Kidney (tissue), 14 donors: Measurements from ENCODE around the gene COL26A1. TPM values are rescaled to one million over a fixed set of nuclear protein-coding genes. Genes with fewer than 3 reads are reported as not detected.

Experiments used
- DNase-seq, 5 donors: peaks; one replicate each; pipeline ENCODE4 v3.0.0-alpha.2; 2013 to 2020
- FAIRE-seq: peaks from 2 replicates; lab custom pipeline; 2012; peaks lifted over from hg19 to GRCh38; lab: Jason Lieb, UNC
- H3K27ac ChIP-seq, 2 donors: one replicate each; pipeline ENCODE4 v1.7.0; 2013; ENCODE audit warnings: low read depth in 2 of 2, low read length in 2 of 2, inconsistent platforms in 1 of 2
- H3K27me3 ChIP-seq: one replicate; pipeline ENCODE4 v1.7.1; 2013; ENCODE audit warnings: low read length, inconsistent platforms; ENCODE audit not compliant: control insufficient read depth, insufficient read depth
- H3K36me3 ChIP-seq, 3 donors: one replicate each; pipeline versions ENCODE4 v1.7.0 to v1.7.1; 2013; ENCODE audit warnings: low read length in 3 of 3, control low read depth in 1 of 3, inconsistent platforms in 1 of 3; ENCODE audit not compliant: insufficient read depth in 3 of 3, control insufficient read depth in 2 of 3
- H3K4me1 ChIP-seq, 3 donors: one replicate each; pipeline versions ENCODE4 v1.7.0 to v1.7.1; 2013; ENCODE audit warnings: low read length in 3 of 3, inconsistent platforms in 1 of 3, low read depth in 1 of 3; ENCODE audit not compliant: control insufficient read depth in 2 of 3, insufficient read depth in 2 of 3
- H3K4me3 ChIP-seq, 3 donors: one replicate each; pipeline versions ENCODE4 v1.7.0 to v1.8.1; 2013; ENCODE audit warnings: low read length in 3 of 3, control low read depth in 1 of 3, inconsistent platforms in 1 of 3
- H3K9ac ChIP-seq, 3 donors: one replicate each; pipeline versions ENCODE4 v1.7.0 to v1.7.1; 2013; ENCODE audit warnings: low read length in 3 of 3, control low read depth in 1 of 3, inconsistent platforms in 1 of 3
- H3K9me3 ChIP-seq, 3 donors: one replicate each; pipeline versions ENCODE4 v1.7.0 to v1.7.1; 2013; ENCODE audit warnings: low read length in 3 of 3, control low read depth in 1 of 3, inconsistent platforms in 1 of 3; ENCODE audit not compliant: control insufficient read depth in 2 of 3, insufficient read depth in 1 of 3
- intact Hi-C: fragments of 100-400 bp; cut with DNase I; formaldehyde crosslinking; loops from one replicate; pipeline ENCODE4 v1.11.1; 2022
- polyA plus RNA-seq: library from polyadenylated mRNA; stranded (reverse); fragments of 350-450 nt; fragmentation: Illumina TruSeq; extraction: RNeasy Lipid Tissue Mini Kit (QIAGEN cat#74804); gene quantifications from one replicate; pipeline ENCODE4 v1.2.3, GENCODE V29; 2014; ENCODE audit warnings: low read depth, low replicate concordance; ENCODE audit not compliant: insufficient read depth
- total RNA-seq: library from RNA; stranded (reverse); fragmentation: NEBNext Ultra II Directional; extraction: Animal tissue kit (Norgen Biotek cat#: 25700); gene quantifications from one replicate; pipeline ENCODE4 v1.2.1, GENCODE V29; 2021
- TF ChIP-seq, protein P1 (sequence below): IDR thresholded peaks from 3 replicates; pipeline ENCODE4 v1.5.1; 2012; ENCODE audit warnings: mild to moderate bottlenecking, moderate library complexity, borderline replicate concordance; ENCODE audit not compliant: insufficient read depth; ENCODE audit errors: extremely low read depth
- donor health status: control.
- donor health status: control.
- donor health status: control.
- donor health status: control.
- donor health status: control.
- donor health status: DM: yes; HTN: yes; CAD: no.
- donor health status: Normal renal cell carcinoma (clear cell type).

COL26A1 gene
- total and polyA plus RNA-seq, 2 donors from 2014 or later = 1.2 to 3.5 TPM

DNA sequence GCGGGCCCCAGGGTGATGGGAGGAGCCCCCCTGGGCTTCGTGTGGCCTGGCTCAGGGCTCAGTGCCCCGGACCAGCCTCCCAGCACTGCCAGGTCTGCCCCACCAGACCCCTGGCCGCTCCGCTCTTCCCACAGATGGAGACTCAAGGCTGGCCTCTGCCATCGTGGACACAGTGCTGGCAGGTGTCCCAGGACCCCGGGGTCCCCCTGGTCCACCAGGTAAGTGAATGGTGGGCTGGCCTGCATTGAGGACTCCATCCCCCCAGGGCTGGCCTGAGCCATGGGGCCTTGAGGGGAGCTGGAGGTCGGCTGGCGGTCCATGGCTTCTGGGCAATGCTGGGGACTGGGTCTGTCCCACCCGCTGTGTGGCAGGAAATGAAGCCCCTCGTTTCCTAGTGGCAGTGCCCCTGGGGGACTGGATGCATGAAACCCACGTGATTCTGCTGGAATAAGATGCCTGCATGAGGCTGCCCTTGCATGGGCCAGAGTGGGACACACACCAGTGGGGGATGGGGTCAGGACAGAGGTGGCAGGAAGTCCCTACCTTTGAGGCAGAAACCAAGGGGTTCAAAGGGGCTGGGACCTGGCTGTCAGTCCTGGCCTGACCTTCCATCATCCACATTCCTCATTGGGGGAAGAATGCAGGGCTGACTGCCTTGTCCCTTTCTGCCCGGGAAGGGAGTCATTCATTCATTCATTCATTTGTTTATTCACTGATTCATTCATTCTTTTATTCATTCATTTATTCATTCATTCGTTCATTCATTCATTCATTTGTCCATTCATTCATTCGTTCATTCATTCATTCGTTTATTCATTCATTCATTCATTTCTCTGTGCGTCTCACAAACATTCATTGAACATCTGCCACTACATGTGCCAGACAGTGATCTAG, 184.6 kb downstream of the COL26A1 start:
- Histone ChIP-seq H3K9ac (no peak overlapping the region), H3K27ac (no peak overlapping the region), H3K4me1 (no peaks in the 10 kb centered on the region), H3K27me3 (no peaks in the 10 kb centered on the region), H3K4me3 (no peak overlapping the region), H3K9me3 (no peaks in the 10 kb centered on the region), H3K36me3 (no peaks in the 10 kb centered on the region)
- FAIRE-seq (no peak), DNase-seq (peak in 2 of 5 donors; percentile 37 to 73)
- TF ChIP-seq, protein P1, sequence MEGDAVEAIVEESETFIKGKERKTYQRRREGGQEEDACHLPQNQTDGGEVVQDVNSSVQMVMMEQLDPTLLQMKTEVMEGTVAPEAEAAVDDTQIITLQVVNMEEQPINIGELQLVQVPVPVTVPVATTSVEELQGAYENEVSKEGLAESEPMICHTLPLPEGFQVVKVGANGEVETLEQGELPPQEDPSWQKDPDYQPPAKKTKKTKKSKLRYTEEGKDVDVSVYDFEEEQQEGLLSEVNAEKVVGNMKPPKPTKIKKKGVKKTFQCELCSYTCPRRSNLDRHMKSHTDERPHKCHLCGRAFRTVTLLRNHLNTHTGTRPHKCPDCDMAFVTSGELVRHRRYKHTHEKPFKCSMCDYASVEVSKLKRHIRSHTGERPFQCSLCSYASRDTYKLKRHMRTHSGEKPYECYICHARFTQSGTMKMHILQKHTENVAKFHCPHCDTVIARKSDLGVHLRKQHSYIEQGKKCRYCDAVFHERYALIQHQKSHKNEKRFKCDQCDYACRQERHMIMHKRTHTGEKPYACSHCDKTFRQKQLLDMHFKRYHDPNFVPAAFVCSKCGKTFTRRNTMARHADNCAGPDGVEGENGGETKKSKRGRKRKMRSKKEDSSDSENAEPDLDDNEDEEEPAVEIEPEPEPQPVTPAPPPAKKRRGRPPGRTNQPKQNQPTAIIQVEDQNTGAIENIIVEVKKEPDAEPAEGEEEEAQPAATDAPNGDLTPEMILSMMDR = no peak
- intact Hi-C loops = no loop called here

DNA sequence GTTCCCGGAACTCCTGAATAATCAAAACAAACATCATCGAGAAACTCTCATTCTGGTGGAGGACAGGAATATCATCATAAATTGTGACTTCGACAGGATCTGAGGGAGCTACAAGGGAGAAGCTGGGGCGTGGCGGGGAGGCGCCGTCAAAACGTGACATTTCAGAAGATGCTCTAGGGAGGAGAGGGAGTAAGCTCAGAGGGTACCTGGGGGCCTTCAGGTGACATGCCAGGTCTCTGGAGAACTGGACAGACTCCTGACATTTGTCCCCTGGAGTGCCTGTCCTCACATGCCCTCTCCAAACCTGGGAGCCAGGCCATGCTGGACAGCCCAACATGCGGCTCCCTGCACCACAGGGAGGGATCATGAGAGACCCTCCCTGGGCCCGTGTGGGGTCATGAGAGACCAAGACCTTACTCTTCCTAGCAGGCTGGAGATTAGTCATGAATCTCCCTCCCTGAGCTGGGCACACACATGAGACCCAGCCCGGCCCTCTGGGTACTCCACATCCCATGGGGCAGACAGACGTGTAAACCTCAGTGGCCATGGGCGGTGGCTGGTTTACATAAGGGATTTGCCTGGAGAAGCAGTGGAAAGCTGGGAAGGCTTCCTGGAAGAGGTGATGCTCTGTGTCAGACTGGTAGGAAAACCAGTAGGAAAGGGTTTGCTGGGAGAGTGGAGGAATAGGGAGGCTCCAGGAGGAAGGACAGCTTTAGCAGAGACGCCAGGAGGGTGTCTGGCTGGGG, 185.4 kb downstream of the COL26A1 start:
- Histone ChIP-seq H3K27ac (no peak overlapping the region), H3K27me3 (no peaks in the 10 kb centered on the region), H3K9ac (no peak overlapping the region), H3K4me1 (no peaks in the 10 kb centered on the region), H3K4me3 (no peak overlapping the region), H3K9me3 (no peaks in the 10 kb centered on the region), H3K36me3 (no peaks in the 10 kb centered on the region)
- TF ChIP-seq, protein P1 = no peak
- DNase-seq = peak in 2 of 5 donors; percentile 30 to 56
- FAIRE-seq = no peak
- intact Hi-C loops = no loop called here

DNA sequence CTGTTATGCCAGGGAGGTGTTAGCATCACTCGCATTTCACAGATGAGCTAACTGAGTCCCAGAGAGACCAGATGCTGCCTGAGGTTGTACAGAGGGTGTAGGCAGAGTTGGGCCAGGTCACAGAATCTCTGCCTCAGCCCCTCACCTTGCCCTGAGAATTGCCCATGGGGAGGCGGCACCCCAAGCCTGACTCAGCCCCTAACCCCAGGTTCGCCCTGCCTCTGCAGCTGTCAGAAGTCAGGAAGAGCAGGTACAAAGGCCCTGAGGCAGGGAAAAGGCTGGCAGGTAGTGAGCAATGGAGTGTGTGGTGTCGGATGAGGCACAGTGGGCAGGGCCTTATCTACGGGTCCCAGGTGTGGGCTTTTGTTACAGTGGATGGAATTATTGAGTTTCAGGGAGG, 187.1 kb downstream of the COL26A1 start:
- peak in 2 of 5 donors; percentile 22 to 45 for DNase-seq

More for the DNA sequence above, 187.1 kb downstream of the COL26A1 start:
- Histone ChIP-seq H3K36me3 (no peaks in the 10 kb centered on the region), H3K9me3 (no peaks in the 10 kb centered on the region), H3K27ac (no peak overlapping the region), H3K9ac (no peak overlapping the region), H3K27me3 (no peaks in the 10 kb centered on the region), H3K4me3 (no peak overlapping the region), H3K4me1 (no peaks in the 10 kb centered on the region)
- intact Hi-C loops = no loop called here
- no peak for FAIRE-seq
- TF ChIP-seq, protein P1 = no peak
